Renal cortex interstitium (tissue), 11 donors: ENCODE results near the gene POLE2. TPM values are rescaled to one million over a fixed set of nuclear protein-coding genes. Genes with fewer than 3 reads are reported as not detected.
"Not testable (repeated sequence)": the region's sequence is repeated elsewhere in the genome, so short reads cannot be mapped to it uniquely, and the experiment has no call there.

Source experiments
- DNase-seq, 11 donors: peaks; one replicate each; pipeline ENCODE4 v3.0.0-alpha.2; 2013; ENCODE audit warnings: low read depth in 9 of 11, low spot score in 4 of 11; ENCODE audit errors: extremely low read depth in 1 of 11
- polyA plus RNA-seq, 3 donors: library from polyadenylated mRNA; unstranded; fragments of 120-200 nt; gene quantifications; one replicate each; pipeline ENCODE4 v1.2.1, GENCODE V29; 2013; ENCODE audit not compliant: insufficient read length in 3 of 3

The POLE2 gene
- polyA plus RNA-seq, 3 donors = 16.7 to 22.0 (median 20.2) TPM

DNA sequence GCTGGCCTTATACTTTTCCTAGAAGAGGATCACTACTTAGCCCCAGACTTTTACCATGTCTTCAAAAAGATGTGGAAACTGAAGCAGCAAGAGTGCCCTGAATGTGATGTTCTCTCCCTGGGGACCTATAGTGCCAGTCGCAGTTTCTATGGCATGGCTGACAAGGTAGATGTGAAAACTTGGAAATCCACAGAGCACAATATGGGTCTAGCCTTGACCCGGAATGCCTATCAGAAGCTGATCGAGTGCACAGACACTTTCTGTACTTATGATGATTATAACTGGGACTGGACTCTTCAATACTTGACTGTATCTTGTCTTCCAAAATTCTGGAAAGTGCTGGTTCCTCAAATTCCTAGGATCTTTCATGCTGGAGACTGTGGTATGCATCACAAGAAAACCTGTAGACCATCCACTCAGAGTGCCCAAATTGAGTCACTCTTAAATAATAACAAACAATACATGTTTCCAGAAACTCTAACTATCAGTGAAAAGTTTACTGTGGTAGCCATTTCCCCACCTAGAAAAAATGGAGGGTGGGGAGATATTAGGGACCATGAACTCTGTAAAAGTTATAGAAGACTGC is 65.9 kb downstream of the POLE2 start:
- DNase-seq = no peak

DNA sequence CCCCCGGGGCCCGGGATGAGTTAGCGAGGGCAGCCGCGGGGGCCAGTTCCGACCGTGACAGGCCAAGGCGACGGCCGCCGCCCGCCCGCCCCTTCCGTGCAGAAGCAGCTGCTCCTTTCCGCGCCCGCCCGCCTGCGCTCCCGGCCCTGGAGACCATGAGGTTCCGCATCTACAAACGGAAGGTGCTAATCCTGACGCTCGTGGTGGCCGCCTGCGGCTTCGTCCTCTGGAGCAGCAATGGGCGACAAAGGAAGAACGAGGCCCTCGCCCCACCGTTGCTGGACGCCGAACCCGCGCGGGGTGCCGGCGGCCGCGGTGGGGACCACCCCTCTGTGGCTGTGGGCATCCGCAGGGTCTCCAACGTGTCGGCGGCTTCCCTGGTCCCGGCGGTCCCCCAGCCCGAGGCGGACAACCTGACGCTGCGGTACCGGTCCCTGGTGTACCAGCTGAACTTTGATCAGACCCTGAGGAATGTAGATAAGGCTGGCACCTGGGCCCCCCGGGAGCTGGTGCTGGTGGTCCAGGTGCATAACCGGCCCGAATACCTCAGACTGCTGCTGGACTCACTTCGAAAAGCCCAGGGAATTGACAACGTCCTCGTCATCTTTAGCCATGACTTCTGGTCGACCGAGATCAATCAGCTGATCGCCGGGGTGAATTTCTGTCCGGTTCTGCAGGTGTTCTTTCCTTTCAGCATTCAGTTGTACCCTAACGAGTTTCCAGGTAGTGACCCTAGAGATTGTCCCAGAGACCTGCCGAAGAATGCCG is 66.7 kb downstream of the POLE2 start:
- peak in 6 of 11 donors; percentile 33 to 64 (median 56) for DNase-seq

DNA sequence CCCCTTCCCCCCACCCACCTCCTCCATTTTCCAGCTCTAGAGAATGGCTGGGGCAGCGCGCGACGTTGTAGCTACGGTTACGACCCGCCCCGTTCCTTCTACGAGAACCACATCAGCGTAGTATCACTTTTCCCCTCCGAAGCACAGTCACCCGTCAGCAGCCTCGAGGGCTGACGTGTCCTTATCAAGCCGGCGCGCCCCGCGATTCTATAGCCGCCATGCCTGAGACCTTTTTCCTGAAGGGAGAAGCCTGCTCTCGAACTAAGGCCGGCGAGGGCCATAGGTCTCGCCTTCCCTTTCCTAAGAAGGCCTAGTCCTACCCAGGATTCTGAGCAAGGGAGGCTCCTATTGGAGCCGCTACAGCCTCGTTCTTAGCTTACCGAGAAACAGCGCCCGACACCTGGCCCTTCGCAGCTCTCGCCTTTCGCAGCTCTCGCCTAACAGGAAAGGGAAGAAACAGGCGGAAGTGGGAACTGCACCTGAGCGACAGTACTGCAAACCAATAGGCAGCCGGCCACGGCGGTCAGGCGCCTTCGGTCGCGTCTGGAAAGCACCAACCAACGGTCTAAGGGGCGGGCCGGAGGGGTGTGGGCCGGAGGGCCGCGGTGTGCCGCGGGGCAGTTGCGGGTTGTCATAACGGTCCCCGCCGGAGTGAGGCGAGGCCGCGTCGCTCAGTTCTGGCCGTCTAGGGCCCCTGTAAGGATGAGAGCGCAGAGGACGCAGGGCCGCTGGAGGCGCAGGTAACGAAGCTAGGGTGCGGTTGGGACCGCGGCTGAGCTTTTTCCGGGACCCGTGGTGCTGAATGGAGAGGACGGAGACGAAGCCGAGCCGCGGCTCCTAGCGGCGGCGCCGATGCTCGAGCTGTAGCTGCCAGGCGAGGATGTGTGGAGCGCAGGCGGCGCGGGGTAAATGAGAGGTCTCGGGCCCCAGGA is 67.6 kb downstream of the POLE2 start, which contains the start of the genes MGAT2 and RPL36AL:
Gene MGAT2, plus strand, starts transcription at position 618 of the 932 bp plus-strand sequence. CDS start 470 bp downstream, outside the sequence.
Gene RPL36AL, minus strand, starts transcription at position 445 of the 932 bp plus-strand sequence. CDS start 1,522 bp downstream, outside the sequence.
- DNase-seq = peak; percentile 95 to 98 (median 97)

DNA sequence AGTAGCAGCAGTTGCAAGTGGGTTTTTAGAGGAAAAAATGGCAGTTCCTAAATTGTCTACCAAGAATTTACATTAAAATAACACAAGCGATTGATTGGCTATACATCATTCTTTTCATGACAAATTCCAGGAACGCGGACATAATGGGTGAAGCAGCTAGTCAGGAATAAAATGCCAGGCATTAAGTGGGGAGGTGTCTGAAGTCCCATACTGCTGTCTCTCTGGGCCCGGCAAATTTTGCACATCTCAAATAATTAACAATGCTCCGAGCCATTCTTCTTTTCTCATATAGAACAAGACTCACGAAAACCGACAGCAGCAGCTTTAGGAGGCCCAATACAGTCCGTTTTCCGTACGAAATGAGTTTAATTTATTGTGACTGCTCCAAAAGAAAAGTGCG is 68.3 kb downstream of the POLE2 start:
- DNase-seq = no peak

DNA sequence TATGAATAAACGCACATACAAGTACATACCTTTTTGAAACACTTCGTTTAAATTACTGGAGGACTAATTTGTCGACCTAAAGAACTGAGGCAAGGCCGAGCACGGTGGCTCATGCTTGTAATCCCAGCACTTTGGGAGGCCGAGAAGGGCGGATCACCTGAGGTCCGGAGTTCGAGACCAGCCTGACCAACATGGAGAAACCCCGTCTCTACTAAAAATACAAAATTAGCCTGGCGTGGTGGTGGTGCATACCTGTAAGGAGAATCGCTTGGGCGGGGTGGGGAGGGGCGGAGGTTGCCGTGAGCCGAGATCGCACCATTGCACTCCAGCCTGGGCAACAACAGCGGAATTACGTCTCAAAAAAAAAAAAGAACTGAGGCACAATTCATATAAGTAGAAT is 68.7 kb downstream of the POLE2 start:
- not testable (repeated sequence) for DNase-seq

DNA sequence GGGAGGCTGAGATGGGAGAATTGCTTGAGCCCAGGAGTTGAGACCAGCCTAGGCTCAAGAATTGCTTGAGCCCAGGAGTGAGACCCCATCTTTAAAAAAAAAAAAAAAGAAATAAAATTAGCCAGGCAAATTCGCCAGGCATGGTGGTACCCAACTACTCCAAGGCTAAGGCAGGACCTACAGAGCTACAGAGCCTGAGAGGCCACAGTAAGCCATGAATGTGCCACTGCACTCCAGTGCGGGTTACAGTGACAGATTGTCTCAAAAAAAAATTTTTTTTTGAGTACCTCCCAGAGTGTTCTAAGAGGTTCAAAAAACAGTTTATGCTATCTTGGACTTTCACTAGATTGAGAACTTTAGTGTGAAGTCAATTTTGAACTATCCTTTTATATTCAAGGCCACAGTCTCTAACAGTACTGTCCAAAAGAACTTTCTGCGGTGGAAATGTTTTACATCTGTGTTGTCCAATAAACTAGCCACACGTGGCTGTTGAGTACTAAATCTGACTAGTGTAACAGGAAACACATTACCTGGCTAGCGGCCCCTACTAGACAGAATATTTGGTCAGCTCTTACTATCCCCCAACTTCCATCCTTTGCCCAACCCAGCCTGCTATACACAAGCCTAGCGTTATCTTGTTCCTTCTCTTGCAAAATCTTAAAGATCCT is 70.0 kb downstream of the POLE2 start:
- no peak for DNase-seq

DNA sequence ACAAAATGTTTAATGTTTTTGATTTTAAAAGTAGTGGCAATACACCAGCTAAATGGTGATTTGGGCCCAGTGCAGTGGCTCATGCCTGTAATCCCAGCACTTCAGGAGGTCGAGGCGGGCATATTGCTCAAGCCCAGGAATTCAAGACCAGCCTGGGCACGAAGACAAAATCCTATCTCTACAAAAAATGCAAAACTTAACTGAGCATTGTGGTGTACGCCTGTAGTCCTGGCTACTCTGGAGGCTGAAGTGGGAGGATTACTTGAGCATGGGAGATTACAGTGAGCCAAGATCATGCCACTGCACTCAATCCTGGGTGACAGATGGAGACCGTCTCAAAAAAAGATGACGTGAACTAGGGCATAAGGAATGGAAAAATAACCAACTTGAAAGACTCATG is 72.2 kb downstream of the POLE2 start:
- DNase-seq = no peak

DNA sequence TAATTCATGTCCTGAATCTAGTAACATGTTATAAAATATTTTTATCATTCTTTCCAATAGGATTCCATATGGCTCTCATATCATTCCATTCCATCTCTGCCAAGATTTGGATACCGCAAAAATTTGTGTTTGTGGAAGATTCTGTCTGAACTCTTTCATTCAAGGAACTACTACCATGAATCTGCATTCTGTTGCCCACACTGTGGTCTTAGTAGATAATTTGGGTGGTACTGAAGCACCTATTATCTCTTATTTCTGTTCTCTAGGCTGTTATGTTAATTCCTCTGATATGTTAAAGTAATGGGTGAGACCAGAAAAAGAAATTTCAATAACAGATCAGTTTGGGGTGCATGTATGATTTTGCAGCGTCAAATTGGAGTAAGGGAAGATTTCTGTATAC is 73.8 kb downstream of the POLE2 start:
- DNase-seq = no peak

DNA sequence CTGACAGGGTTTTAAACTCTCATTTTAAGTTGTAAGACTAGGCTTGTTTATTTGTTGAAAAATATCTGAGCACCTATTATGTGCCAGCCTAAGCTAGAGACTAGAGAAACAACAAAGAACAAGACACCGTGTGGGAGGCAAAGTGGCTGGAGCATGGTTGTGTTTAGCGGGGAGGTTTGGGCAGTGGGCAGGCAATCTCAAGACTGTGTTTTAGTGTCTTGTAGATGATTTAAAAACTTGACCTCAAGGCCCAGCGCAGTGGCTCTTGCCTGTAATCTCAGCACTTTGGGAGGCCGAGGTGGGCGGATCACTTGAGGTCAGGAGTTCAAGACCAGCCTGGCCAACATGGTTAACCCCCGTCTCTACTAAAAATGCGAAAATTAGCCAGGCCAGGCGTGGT is 75.3 kb downstream of the POLE2 start:
- no peak for DNase-seq

DNA sequence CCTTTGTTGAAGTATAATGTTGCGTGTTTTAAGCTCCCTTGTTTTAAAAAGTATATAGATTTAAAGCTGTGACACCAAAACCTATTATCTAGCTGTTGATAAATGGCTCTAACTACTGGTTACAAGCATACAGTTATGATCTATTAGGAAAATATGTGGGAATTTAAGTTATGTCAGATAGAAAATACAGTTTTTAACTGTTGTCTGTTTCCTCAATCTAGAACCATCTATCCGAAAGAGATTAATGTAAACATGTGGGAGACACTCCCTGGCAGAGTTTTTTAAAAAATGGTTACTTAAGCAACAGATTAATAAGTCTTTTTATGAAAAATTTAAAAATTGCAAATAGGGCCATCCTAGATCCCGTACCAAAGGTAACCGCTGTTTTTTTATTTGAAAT is 75.8 kb downstream of the POLE2 start:
- DNase-seq = no peak

DNA sequence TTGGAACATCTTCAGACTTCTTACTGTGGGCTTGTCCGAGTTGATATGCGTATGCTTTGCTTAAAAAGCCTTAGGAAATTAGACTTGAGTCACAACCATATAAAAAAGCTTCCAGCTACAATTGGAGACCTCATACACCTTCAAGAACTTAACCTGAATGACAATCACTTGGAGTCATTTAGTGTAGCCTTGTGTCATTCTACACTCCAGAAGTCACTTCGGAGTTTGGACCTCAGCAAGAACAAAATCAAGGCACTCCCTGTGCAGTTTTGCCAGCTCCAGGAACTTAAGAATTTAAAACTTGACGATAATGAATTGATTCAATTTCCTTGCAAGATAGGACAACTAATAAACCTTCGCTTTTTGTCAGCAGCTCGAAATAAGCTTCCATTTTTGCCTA is 80.4 kb downstream of the POLE2 start:
- DNase-seq = no peak

DNA sequence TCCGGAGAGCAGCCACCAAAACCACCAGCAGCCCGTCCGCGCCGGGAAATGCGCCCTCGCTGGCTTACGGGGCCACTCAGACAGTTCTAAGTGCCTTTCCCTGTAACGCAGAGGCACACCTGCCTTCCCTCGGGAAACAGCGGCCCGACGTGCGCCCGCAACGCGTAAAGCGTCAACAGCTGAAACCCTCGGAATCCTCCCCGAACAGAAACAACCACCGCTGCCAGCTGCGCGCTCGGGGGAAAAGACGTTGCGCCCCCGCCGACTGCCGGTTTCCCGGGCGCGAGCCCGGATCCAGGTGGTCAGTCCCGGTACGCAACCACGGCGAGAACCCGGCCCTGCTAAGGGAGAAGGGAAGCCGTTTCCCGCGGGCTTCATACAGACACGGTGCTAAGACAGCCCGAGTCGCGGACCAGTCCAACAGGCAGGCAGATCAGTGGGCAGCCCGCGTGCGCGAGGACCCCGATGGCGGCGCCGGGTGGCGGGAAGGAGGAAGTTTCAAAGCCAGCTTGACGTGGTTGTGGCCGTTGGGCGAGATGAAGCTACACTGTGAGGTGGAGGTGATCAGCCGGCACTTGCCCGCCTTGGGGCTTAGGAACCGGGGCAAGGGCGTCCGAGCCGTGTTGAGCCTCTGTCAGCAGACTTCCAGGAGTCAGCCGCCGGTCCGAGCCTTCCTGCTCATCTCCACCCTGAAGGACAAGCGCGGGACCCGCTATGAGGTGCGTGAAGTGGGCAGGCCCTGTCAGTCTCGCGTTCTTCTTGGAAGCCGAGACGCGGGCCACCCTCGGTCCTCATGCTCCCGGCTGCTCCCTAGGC is 89.3 kb downstream of the POLE2 start, which contains the start of gene LRR1:
Gene LRR1, plus strand, starts transcription at position 456 of the 816 bp plus-strand sequence. Its CDS starts 81 bp downstream, at position 537.
- DNase-seq = peak in 10 of 11 donors; percentile 69 to 83 (median 80)

DNA sequence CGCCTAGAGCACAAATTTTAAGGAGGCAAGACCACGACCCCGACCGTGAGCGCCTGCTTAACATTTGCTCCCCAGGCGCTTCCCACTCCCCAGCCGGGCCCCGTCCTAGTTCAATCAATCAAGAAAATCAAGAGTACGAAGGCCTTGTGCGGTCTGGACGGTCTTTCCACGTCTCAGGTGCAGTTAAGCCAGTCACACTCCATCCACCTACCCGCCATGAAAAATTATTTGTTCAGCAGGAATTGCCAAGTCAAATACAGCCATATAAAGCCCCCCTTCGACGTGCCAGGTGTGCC is 89.9 kb downstream of the POLE2 start:
- peak in 1 of 11 donors; percentile 38 for DNase-seq

DNA sequence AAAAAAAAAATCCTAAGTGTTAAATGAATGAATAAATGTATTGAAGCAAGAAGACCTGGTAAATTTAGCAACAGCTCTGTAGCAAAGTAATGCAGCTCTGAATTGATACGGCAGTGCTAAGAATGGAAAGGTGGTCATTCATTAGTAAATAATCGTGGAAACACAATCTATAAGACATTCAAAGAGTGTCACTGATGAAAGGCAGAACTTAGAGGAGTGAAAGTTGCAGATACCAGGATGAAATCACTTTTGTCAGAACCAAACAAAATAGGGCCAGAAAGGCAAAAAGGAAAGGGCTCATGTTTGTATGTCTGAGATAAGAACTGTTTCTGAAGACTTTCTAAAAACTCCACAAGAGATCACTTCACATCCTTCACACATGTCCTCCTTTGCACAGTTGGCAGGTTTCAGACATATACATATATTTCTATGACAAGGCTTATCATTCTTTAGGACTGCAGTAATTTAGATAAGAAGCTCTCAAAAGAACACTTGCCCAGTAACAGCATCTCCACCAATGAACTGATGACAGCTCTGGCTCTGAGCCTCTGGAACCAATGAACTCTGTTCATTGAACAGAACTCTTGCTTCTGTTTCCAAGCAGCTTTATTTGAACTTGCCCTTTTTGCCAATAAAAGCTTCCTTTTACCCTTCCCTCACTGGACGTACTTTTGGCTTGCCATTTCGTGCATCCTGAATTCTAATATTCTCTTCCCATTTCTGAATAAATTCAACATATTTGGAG is 93.5 kb downstream of the POLE2 start:
- DNase-seq = no peak
